GM19467 (cell line): ENCODE data around the gene MMP7.
A peak's percentile ranks its signal among the peaks of the same experiment; 100 is the strongest.

Experiments
- ATAC-seq: cut with Tn5 transposase; IDR thresholded peaks from one replicate; pipeline ENCODE4 v1.9.1; 2021; ENCODE audit warnings: mild to moderate bottlenecking, moderate library complexity; ENCODE audit not compliant: unreplicated experiment

MMP7 gene

DNA sequence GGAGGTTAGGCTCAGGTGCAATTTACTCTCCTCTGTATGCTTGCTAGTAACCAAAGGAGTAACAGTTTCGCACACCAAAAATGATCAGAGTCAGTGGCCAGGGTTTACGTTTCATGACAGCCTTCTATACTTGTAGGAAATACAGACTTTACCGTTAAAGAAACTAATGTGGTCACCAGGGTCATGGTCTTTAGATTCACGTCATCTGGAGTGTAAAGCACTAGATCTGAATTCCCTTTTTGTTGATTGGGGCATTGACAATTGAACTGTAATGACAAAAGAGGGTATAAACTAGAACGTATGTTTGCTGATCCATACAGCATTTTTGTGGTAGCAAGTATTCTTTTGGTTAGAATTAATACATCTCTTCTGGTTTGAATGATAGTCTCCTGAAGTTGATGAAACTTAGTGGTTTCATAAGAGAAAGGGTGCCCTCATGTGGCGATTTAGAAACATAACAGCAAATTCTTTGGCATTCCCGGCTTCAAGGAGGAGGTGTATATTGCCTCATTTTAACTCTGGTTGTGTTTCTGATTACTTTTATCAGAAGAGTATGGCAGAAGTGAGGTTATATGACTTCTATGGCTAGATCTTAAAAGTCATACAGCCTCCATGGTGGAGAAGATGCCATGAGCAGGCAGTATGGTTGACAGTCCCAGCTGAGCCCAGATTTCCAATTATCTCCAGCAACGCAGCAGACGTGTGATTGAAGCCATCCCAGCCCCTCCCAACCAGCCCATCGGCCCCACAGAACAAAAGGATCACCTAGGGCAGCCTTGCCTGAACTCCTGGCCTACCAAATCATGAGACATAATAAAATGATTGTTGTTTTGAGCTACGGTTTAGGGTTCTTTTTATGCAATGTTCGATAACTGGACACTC, 35.1 kb downstream of the MMP7 start:
- peak; percentile 67 for ATAC-seq

GRCh38 chr11:102494216-102494615, 36.3 kb downstream of the MMP7 start:
- ATAC-seq: no peak

DNA sequence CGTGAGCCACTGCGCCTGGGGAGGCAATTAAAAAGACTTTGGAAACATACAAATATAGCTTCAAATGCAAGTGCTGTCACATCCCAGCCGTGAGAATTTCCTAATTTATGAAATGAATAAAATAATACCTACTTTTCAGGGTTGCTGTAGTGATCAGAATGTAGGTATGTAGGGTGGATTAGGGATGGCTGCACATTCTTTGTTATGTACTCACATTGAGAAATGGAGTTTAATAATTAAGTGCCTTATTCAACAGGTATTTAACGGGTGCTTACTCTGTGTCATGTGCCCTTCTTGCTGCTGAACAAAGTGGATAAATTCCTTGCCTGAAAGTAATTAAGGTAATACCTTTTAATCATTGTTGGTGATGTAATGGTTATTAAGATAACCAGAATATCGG, 37.0 kb downstream of the MMP7 start:
- no peak for ATAC-seq

- ATAC-seq: no peak
Measured at GRCh38 chr11:102491969-102492368, 38.6 kb downstream of the MMP7 start.

- ATAC-seq: no peak
Measured at GRCh38 chr11:102489186-102490145, 41.1 kb downstream of the MMP7 start.

- peak; percentile 74 for ATAC-seq
Measured at GRCh38 chr11:102488208-102488607, 42.3 kb downstream of the MMP7 start.

DNA sequence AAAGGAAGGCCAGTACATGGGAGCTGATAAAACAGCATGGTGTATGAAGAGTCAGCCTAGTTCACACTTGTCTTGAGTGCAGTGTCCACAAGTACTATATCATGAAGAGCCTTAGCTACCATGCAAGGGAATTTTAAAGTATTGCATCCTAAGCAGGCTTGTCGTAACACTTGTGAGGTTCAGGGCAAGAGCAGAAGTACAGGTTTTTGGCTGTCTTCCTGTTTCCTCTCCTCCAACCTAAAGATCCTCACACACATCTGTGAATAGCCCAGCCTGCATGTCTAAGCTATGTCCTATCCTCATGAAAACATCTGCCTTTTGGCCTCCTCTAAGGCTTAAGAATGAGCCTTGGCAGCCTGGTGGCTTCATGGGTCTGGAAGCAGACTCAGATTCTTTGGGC, 43.3 kb downstream of the MMP7 start:
- no peak for ATAC-seq

- ATAC-seq: no peak
Measured at GRCh38 chr11:102486584-102486983, 44.0 kb downstream of the MMP7 start.

DNA sequence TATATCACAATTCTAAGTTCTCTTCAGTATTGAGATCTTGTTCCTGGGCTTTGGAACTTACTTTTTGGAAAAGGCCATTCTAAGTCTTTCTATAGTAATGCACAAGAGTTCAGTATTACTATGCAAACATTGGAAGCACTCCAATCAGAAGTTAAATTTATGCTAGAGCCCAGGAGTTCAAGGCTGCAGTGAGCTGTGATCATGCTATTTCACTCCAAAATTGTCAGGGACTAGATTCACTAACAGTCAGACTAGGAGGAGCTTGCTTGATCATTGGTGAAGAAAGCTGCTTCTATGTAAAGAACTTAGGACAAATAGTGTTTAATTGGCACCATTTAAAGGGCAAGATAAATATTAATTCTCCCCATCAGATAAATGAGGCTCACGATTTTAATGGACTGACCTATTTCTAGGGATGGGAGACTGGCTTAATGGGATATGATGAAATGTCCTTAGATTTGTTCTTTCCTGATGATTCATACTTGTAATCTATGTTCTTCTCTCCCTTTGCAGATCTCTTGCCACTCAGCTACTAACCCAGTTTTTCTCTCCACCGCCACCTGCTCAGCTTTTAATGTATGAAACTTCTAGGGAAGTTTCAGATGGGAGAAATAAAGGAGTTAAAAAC, 45.3 kb downstream of the MMP7 start:
- no peak for ATAC-seq

GRCh38 chr11:102482433-102482832, 48.1 kb downstream of the MMP7 start:
- no peak for ATAC-seq

GRCh38 chr11:102479733-102480132, 50.8 kb downstream of the MMP7 start:
- no peak for ATAC-seq

DNA sequence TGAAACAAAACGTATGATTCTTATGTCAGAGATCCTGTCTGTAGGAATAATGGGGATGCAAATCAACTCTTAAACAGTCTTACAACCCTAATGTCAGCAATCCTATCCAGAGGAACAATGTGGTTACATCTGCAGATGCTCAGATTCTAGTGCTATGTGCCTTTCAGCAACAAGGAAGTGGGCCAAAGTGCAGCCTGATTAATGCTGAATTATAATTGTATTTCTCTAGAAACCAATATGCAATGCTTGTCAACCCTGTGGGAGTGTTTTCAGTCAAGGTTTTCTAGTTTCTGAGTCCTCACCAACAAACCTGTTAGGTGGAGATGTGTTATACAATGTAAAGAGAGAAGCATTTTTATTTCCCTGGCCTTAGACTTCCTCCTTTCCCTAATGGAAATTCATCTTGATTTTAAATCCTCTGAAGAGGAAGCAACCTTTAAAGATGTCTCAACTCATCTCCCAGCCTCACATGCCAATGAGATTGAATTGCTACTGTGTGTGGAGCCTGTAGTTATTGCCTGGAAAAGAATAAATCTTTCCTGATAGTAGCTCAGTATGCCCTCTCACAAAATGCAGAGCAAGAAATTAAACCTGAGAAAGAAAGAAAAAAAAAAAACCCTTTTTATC, 51.8 kb downstream of the MMP7 start:
- ATAC-seq: no peak

GRCh38 chr11:102476812-102477211, 53.7 kb downstream of the MMP7 start:
- peak; percentile 30 for ATAC-seq

GRCh38 chr11:102476069-102476468, 54.5 kb downstream of the MMP7 start:
- ATAC-seq: no peak

- ATAC-seq: no peak
Measured at GRCh38 chr11:102473543-102473942, 57.0 kb downstream of the MMP7 start.

DNA sequence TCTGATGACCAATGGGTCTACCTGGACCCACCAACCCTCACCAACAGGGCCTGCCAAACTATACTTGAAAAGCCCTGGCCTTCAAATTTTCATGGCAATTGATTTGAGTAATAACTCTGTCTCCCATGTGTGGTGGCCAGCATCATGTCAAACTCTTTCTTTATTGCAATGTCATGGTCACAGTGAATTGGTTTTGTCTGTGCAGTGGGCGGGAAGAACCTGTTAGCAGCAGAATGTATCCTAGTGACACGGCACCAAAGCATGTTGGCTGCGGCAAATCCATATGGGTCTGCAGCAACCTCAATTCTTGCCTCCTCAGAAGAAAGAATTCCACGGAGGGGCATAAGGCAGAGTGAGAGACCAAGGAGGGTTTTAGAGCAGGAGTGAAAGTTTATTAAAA, 58.4 kb downstream of the MMP7 start:
- no peak for ATAC-seq

DNA sequence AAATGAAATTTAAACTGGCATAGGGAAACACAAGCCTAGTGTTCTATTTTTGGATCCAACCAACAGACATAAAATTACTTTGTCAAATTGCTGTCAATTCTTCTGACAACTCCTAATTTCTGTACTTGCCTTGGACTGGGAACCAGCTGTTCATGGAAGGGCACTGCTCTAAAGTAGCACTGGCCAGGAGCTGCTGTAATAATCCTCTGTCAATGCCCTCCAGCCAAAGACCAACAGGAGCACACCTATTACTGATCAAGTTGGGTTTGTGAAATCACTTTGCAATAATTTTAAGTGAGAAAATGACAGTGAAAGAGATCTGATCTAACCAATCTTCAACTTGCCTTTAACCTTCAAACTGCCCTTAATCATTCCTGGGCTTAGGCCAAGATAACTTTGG, 59.1 kb downstream of the MMP7 start:
- ATAC-seq: no peak
